ENCODE measurements around the gene GLI3.

GRCh38 chr7:42126475-42127231, 110.4 kb downstream of the GLI3 start:
- TF ChIP-seq CTCF (IDR thresholded peaks at IDR 0.05; ENCODE audit: borderline replicate concordance, extremely low read depth, low read length, poor library complexity, severe bottlenecking) (no peak), EZH2 (IDR thresholded peaks at IDR 0.05; ENCODE audit: borderline replicate concordance, low read depth, low read length, severe bottlenecking) (no peak)

Measured in DND-41 (cell line).